Activated CD4-positive, alpha-beta T cell treated with anti-CD3 and anti-CD28 coated beads, Interleukin-2, amount 50 U/mL, for 24 hours (primary cell): ENCODE results near the gene NUDT1.
A peak's percentile ranks its signal among the peaks of the same experiment; 100 is the strongest.

Source experiments
- DNase-seq, 2 donors: peaks; one replicate each; pipeline ENCODE4 v3.0.0-alpha.2; 2020; ENCODE audit warnings: low read depth in 1 of 2, low spot score in 1 of 2

NUDT1 gene

GRCh38 chr7:2241580-2242540, at the start of gene NUDT1, which contains the start of gene MRM2:
Gene NUDT1 (plus strand): TSS chr7:2242226. CDS start chr7:2244575, 2,349 bp downstream.
Gene MRM2 (minus strand): TSS chr7:2242205. CDS start chr7:2242169, 36 bp downstream.
- peak; percentile 66 to 67 for DNase-seq

GRCh38 chr7:2192831-2193534, 49.0 kb upstream of the NUDT1 start:
- DNase-seq: no peak

- no peak for DNase-seq
These were observed 48.3 kb upstream of the NUDT1 start for GRCh38 chr7:2193575-2194305.

- no peak for DNase-seq
These were observed 46.4 kb upstream of the NUDT1 start for GRCh38 chr7:2195400-2196246.

GRCh38 chr7:2196381-2197378, 45.3 kb upstream of the NUDT1 start:
- DNase-seq: no peak

GRCh38 chr7:2197436-2198155, 44.4 kb upstream of the NUDT1 start:
- no peak for DNase-seq

GRCh38 chr7:2198206-2198605, 43.8 kb upstream of the NUDT1 start:
- DNase-seq: no peak

- no peak for DNase-seq
These were observed 43.3 kb upstream of the NUDT1 start for GRCh38 chr7:2198760-2199159.

- no peak for DNase-seq
These were observed 42.5 kb upstream of the NUDT1 start for GRCh38 chr7:2199528-2199927.

- DNase-seq: no peak
These were observed 42.0 kb upstream of the NUDT1 start for GRCh38 chr7:2199956-2200583.

GRCh38 chr7:2200584-2200980, 41.4 kb upstream of the NUDT1 start:
- DNase-seq: no peak

GRCh38 chr7:2201128-2201527, 40.9 kb upstream of the NUDT1 start:
- DNase-seq: no peak

- no peak for DNase-seq
These were observed 40.2 kb upstream of the NUDT1 start for GRCh38 chr7:2201686-2202360.

GRCh38 chr7:2202361-2202761, 39.7 kb upstream of the NUDT1 start:
- no peak for DNase-seq

- DNase-seq: no peak
These were observed 38.9 kb upstream of the NUDT1 start for GRCh38 chr7:2202901-2203765.

GRCh38 chr7:2203766-2204300, 38.2 kb upstream of the NUDT1 start:
- no peak for DNase-seq
